Mesendoderm (in vitro differentiated cells): Measurements from ENCODE around the gene SSC5D.

Experiments used
- DNase-seq: peaks from one replicate; pipeline ENCODE4 v3.0.0; 2013
- H2AK5ac ChIP-seq: 2 replicates; pipeline ENCODE4 v1.6.1; 2013; ENCODE audit warnings: low read length, inconsistent platforms
- H2BK120ac ChIP-seq: 2 replicates; pipeline ENCODE4 v1.6.1; 2013; ENCODE audit warnings: low read depth, mild to moderate bottlenecking, low read length, moderate library complexity, mixed read lengths
- H2BK15ac ChIP-seq: replicated peaks from 2 replicates; pipeline ENCODE4 v1.6.1; 2013; ENCODE audit warnings: low read depth, mild to moderate bottlenecking, moderate library complexity
- H2BK5ac ChIP-seq: 2 replicates; pipeline ENCODE4 v1.6.1; 2013; ENCODE audit warnings: low read length, inconsistent platforms
- H3K18ac ChIP-seq: 2 replicates; pipeline ENCODE4 v1.6.1; 2013; ENCODE audit warnings: mild to moderate bottlenecking, low read length, mixed read lengths
- H3K23ac ChIP-seq: one replicate; pipeline ENCODE4 v1.6.1; 2013; ENCODE audit warnings: low read length
- H3K27ac ChIP-seq: 2 replicates; pipeline ENCODE4 v1.5.1; 2013; ENCODE audit warnings: low read depth, mild to moderate bottlenecking, inconsistent platforms, low read length, moderate library complexity
- H3K27me3 ChIP-seq: 2 replicates; pipeline ENCODE4 v1.6.1; 2013; ENCODE audit warnings: low read length, control low read depth, mild to moderate bottlenecking, inconsistent platforms; ENCODE audit not compliant: insufficient read depth, poor library complexity
- H3K36me3 ChIP-seq: 2 replicates; pipeline ENCODE4 v1.6.1; 2013; ENCODE audit warnings: low read length, inconsistent platforms; ENCODE audit not compliant: control insufficient read depth, insufficient read depth
- H3K4ac ChIP-seq: one replicate; pipeline ENCODE4 v1.6.1; 2013; ENCODE audit warnings: low read depth, mild to moderate bottlenecking, low read length, moderate library complexity
- H3K4me1 ChIP-seq: 2 replicates; pipeline ENCODE4 v1.6.1; 2013; ENCODE audit warnings: low read depth, low read length, inconsistent platforms; ENCODE audit not compliant: control insufficient read depth
- H3K4me2 ChIP-seq: 2 replicates; pipeline ENCODE4 v1.6.1; 2013; ENCODE audit warnings: low read length
- H3K4me3 ChIP-seq: 2 replicates; pipeline ENCODE4 v1.5.1; 2013; ENCODE audit warnings: mild to moderate bottlenecking, low read length
- H3K56ac ChIP-seq: one replicate; pipeline ENCODE4 v1.6.1; 2013; ENCODE audit warnings: low read length
- H3K79me1 ChIP-seq: 2 replicates; pipeline ENCODE4 v1.6.1; 2013; ENCODE audit warnings: low read length, inconsistent platforms
- H3K79me2 ChIP-seq: 2 replicates; pipeline ENCODE4 v1.6.1; 2013; ENCODE audit warnings: mild to moderate bottlenecking, low read length; ENCODE audit not compliant: control insufficient read depth, insufficient read depth
- H3K9ac ChIP-seq: 2 replicates; pipeline ENCODE4 v1.6.1; 2013; ENCODE audit warnings: low read length, inconsistent platforms
- H4K5ac ChIP-seq: one replicate; pipeline ENCODE4 v1.6.1; 2013; ENCODE audit warnings: low read length
- H4K8ac ChIP-seq: one replicate; pipeline ENCODE4 v1.6.1; 2013; ENCODE audit warnings: low read depth, mild to moderate bottlenecking, control low read depth, low read length, moderate library complexity
- WGBS: extraction: QIAGEN DNeasy Blood & Tissue Kit; methylation state at CpG from one replicate; pipeline ENCODE4 v1.1.7; 2013; ENCODE audit warnings: low lambda C conversion rate, missing lambda C conversion rate; ENCODE audit not compliant: insufficient coverage; ENCODE audit errors: extremely low coverage; 5-methylcytosine and 5-hydroxymethylcytosine counted together

The SSC5D gene

DNA sequence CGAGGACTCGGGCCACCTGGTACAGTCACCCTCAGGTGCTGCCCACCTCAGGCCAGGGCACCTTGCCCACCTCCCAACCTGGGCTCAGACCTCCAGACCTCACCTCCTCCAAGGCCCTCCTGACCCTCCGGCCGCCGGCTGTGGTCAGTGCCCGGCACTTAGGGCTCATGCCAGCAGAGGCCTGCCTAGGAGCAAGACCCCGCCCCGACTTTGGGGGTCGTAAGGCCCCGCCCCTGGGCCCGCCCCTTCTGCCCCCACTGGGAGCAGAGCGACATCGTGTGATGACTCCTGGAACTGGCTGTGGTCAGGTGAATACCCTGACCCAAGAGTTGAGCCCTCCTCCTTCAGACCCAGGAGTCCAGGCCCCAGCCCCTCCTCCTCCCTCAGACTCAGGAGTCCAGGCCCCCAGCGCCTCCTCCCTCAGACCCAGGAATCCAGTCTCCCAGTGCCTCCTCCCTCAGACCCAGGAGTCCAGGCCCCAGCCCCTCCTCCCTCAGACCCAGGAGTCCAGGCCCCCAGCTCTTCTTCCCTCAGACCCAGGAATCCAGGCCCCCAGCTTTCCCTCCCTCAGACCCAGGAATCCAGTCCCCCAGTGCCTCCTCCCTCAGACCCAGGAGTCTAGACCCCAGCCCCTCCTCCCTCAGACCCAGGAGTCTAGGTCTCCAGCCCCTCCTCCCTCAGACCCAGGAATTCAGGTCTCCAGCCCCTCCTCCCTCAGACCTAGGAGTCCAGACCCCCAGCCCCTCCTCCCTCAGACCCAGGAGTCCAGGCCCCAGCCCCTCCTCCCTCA is 48.9 kb downstream of the SSC5D start, which contains the start of gene SBK2:
TSS of gene SBK2 (minus strand) at position 183 of the 790 bp plus-strand sequence. CDS start 839 bp downstream, outside the sequence.
- Histone ChIP-seq H2BK15ac (no peak within 1 kb of the TSS), H3K4me3 (no peak within 1 kb of the TSS), H4K5ac (no peak within 1 kb of the TSS), H3K4ac (no peak within 1 kb of the TSS), H3K27me3 (no peaks in the 10 kb centered on the region), H2AK5ac (no peak within 1 kb of the TSS), H3K79me1 (no peaks in the 10 kb centered on the region), H3K23ac (no peak within 1 kb of the TSS), H2BK120ac (no peak within 1 kb of the TSS), H3K79me2 (no peaks in the 10 kb centered on the region), H3K4me2 (no peak within 1 kb of the TSS), H3K36me3 (no peaks in the 10 kb centered on the region), H3K56ac (no peak within 1 kb of the TSS), H3K4me1 (no peaks in the 10 kb centered on the region), H3K18ac (no peak within 1 kb of the TSS), H4K8ac (no peak within 1 kb of the TSS), H3K27ac (no peak within 1 kb of the TSS), H3K9ac (no peak within 1 kb of the TSS), H2BK5ac (no peak within 1 kb of the TSS)
- no CpG with 5 or more reads among the region's 14 CpGs for WGBS
- peak; percentile 75 for DNase-seq

GRCh38 chr19:55537741-55538111 is 49.5 kb downstream of the SSC5D start:
- H2BK5ac ChIP-seq = no peak overlapping the region
- H4K5ac ChIP-seq = no peak overlapping the region
- no peaks in the 10 kb centered on the region for H3K4me1 ChIP-seq
- no CpG with 5 or more reads among the region's 5 CpGs for WGBS
- no peak overlapping the region for H3K4me2 ChIP-seq
- H3K36me3 ChIP-seq = no peaks in the 10 kb centered on the region
- no peak overlapping the region for H2AK5ac ChIP-seq
- no peak overlapping the region for H3K4ac ChIP-seq
- no peak overlapping the region for H4K8ac ChIP-seq
- H3K23ac ChIP-seq = no peak overlapping the region
- no peak overlapping the region for H2BK120ac ChIP-seq
- H3K4me3 ChIP-seq = no peak overlapping the region
- no peaks in the 10 kb centered on the region for H3K27me3 ChIP-seq
- no peaks in the 10 kb centered on the region for H3K79me2 ChIP-seq
- no peaks in the 10 kb centered on the region for H3K79me1 ChIP-seq
- H3K18ac ChIP-seq = no peak overlapping the region
- DNase-seq = peak; percentile 69
- H3K27ac ChIP-seq = no peak overlapping the region
- H3K9ac ChIP-seq = no peak overlapping the region
- no peak overlapping the region for H3K56ac ChIP-seq
- H2BK15ac ChIP-seq = no peak overlapping the region

- Histone ChIP-seq H2BK120ac (peak overlapping the region; percentile 9), H3K56ac (no peak overlapping the region), H4K8ac (no peak overlapping the region), H3K4me1 (no peaks in the 10 kb centered on the region), H2AK5ac (no peak overlapping the region), H3K79me2 (no peaks in the 10 kb centered on the region), H3K79me1 (no peaks in the 10 kb centered on the region), H3K23ac (no peak overlapping the region), H4K5ac (no peak overlapping the region), H3K9ac (no peak overlapping the region), H3K4ac (no peak overlapping the region), H3K4me2 (no peak overlapping the region), H2BK5ac (no peak overlapping the region), H3K4me3 (no peak overlapping the region), H3K27me3 (no peaks in the 10 kb centered on the region), H2BK15ac (no peak overlapping the region), H3K36me3 (no peaks in the 10 kb centered on the region), H3K27ac (no peak overlapping the region), H3K18ac (no peak overlapping the region)
- whole genome bisulfite sequencing = no CpG with 5 or more reads among the region's 5 CpGs
- DNase-seq = no peak
Measured at GRCh38 chr19:55538132-55538531, 49.9 kb downstream of the SSC5D start.

- WGBS = no CpG with 5 or more reads among the region's 33 CpGs
- H3K4me2 ChIP-seq = no peak overlapping the region
- no peak overlapping the region for H2BK15ac ChIP-seq
- no peak overlapping the region for H4K8ac ChIP-seq
- no peaks in the 10 kb centered on the region for H3K79me2 ChIP-seq
- H3K27me3 ChIP-seq = no peaks in the 10 kb centered on the region
- H3K9ac ChIP-seq = no peak overlapping the region
- no peak overlapping the region for H3K4ac ChIP-seq
- no peak for DNase-seq
- H3K27ac ChIP-seq = no peak overlapping the region
- H3K4me3 ChIP-seq = no peak overlapping the region
- H3K23ac ChIP-seq = no peak overlapping the region
- no peak overlapping the region for H2BK5ac ChIP-seq
- no peaks in the 10 kb centered on the region for H3K4me1 ChIP-seq
- no peaks in the 10 kb centered on the region for H3K79me1 ChIP-seq
- H3K56ac ChIP-seq = no peak overlapping the region
- no peak overlapping the region for H3K18ac ChIP-seq
- no peak overlapping the region for H2BK120ac ChIP-seq
- H3K36me3 ChIP-seq = no peaks in the 10 kb centered on the region
- H4K5ac ChIP-seq = no peak overlapping the region
- no peak overlapping the region for H2AK5ac ChIP-seq
Measured at GRCh38 chr19:55539090-55539984, 51.1 kb downstream of the SSC5D start.

DNA sequence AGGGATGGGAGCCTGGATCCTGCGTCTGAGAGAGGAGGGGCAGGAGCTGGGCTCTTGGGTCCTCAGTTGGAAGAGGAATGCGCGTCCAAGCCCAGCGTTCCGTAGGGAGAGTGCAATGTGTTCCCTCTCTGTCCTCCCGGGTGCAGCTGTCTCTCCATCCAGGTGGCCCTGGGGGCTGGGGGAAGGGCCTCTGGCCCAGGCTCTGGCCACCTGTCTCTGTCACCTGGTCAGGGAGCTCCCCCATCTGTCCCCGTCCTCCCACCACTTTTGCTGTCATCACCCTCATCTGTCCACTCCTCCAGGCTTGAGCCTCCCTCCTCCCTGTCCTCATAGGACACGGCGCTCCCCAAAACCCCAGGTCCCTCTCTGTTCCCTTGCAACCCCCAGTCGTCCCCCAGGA is 52.4 kb downstream of the SSC5D start:
- no CpG with 5 or more reads among the region's 10 CpGs for WGBS
- H2AK5ac ChIP-seq = no peak overlapping the region
- H2BK120ac ChIP-seq = no peak overlapping the region
- no peaks in the 10 kb centered on the region for H3K79me2 ChIP-seq
- H2BK15ac ChIP-seq = no peak overlapping the region
- DNase-seq = no peak
- H4K8ac ChIP-seq = no peak overlapping the region
- no peak overlapping the region for H3K9ac ChIP-seq
- H3K4me3 ChIP-seq = no peak overlapping the region
- H3K4ac ChIP-seq = no peak overlapping the region
- H3K18ac ChIP-seq = no peak overlapping the region
- no peak overlapping the region for H3K23ac ChIP-seq
- H3K27me3 ChIP-seq = no peaks in the 10 kb centered on the region
- no peak overlapping the region for H3K27ac ChIP-seq
- H3K4me1 ChIP-seq = no peaks in the 10 kb centered on the region
- no peak overlapping the region for H4K5ac ChIP-seq
- H3K79me1 ChIP-seq = no peaks in the 10 kb centered on the region
- no peak overlapping the region for H3K4me2 ChIP-seq
- H3K56ac ChIP-seq = no peak overlapping the region
- H2BK5ac ChIP-seq = no peak overlapping the region
- H3K36me3 ChIP-seq = no peaks in the 10 kb centered on the region
